ENCODE data around the gene PTPRT. TPM values are rescaled to one million over a fixed set of nuclear protein-coding genes. Genes with fewer than 3 reads are reported as not detected.

Gene PTPRT
- total and polyA plus RNA-seq, 2 of the 4 experiments (the other 2 are of a cell fraction) = not detected

DNA sequence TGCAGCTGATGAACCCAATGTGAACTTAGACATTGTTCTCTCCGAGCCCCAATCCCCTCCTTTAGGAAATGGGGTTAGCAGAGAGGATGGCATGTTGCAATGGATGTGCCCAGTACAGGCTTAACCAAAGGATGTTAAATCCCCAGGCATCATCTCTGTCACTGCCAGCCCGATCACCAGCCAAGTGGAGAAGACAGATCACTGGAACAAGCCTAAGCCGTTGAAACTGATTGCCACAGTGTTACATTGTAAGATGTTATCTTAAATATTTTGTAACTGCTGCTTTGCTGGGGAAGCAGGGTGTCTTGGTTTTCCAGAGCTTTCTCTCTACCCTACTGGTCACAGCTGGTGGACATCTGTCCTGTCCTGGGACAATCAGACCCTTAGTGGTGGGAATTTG, 788.1 kb downstream of the PTPRT start:
- Histone ChIP-seq H2BK20ac (ENCODE audit: low read depth, low read length) (no peak overlapping the region), H3K4ac (ENCODE audit: low read depth, low read length) (no peak overlapping the region), H3K27ac (ENCODE audit: insufficient read depth, low read length) (no peak overlapping the region), H2BK5ac (ENCODE audit: low read depth, low read length, poor library complexity, severe bottlenecking) (no peak overlapping the region), H4K91ac (ENCODE audit: insufficient read depth, low read depth, low read length) (no peak overlapping the region), H3K79me1 (ENCODE audit: low read depth in 1 of 2, low read length in 2 of 2) (no peaks in the 10 kb centered on the region), H3K18ac (ENCODE audit: low read depth, low read length) (no peak overlapping the region), H3K9ac (ENCODE audit: low read depth, low read length) (no peak overlapping the region), H2AFZ (replicated peaks; ENCODE audit: low read length, poor library complexity) (no peak overlapping the region), H3K9me1 (ENCODE audit: insufficient read depth, low read length) (no peaks in the 10 kb centered on the region), H4K8ac (ENCODE audit: low read depth in 2 of 2, low read length in 2 of 2) (no peak overlapping the region), H4K5ac (ENCODE audit: low read depth, low read length) (no peak overlapping the region), H3K27me3 (ENCODE audit: control insufficient read depth, insufficient read depth, low read length) (no peaks in the 10 kb centered on the region), H3K4me1 (ENCODE audit: control insufficient read depth, insufficient read depth, low read length) (no peaks in the 10 kb centered on the region), H3K14ac (replicated peaks; ENCODE audit: low read depth, low read length) (no peak overlapping the region), H2BK15ac (ENCODE audit: low read depth, low read length) (no peak overlapping the region), H2BK120ac (ENCODE audit: low read depth, low read length) (no peak overlapping the region), H3K36me3 (ENCODE audit: control insufficient read depth, insufficient read depth, low read length) (no peaks in the 10 kb centered on the region), H3K56ac (ENCODE audit: extremely low read depth, insufficient read depth, low read length) (no peak overlapping the region), H4K20me1 (ENCODE audit: insufficient read depth, low read length) (no peaks in the 10 kb centered on the region), H2AK9ac (replicated peaks; ENCODE audit: low read depth, low read length, poor library complexity) (no peak overlapping the region), H3K9me3 (ENCODE audit: control insufficient read depth, insufficient read depth, low read length) (peaks cover 15% of the 10 kb centered on the region), H3K4me3 (ENCODE audit: insufficient read depth, low read depth, low read length) (no peak overlapping the region), H3K4me2 (ENCODE audit: low read depth, low read length) (no peak overlapping the region), H2AK5ac (ENCODE audit: low read depth, low read length) (no peak overlapping the region), H3K23ac (ENCODE audit: low read depth, low read length) (no peak overlapping the region)
- TF ChIP-seq, protein P1, sequence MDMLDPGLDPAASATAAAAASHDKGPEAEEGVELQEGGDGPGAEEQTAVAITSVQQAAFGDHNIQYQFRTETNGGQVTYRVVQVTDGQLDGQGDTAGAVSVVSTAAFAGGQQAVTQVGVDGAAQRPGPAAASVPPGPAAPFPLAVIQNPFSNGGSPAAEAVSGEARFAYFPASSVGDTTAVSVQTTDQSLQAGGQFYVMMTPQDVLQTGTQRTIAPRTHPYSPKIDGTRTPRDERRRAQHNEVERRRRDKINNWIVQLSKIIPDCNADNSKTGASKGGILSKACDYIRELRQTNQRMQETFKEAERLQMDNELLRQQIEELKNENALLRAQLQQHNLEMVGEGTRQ (IDR thresholded peaks at IDR 0.05; ENCODE audit: low read depth, low read length) = no peak
- TF ChIP-seq CHD1 (IDR thresholded peaks at IDR 0.05; ENCODE audit: low read depth, low read length) = no peak
- TF ChIP-seq NFE2L2 (IDR thresholded peaks at IDR 0.05; ENCODE audit: low read depth, low read length) = no peak
- no peak for TF ChIP-seq RAD21 (IDR thresholded peaks at IDR 0.05; ENCODE audit: low read length)
- no peak for TF ChIP-seq MAFK (IDR thresholded peaks at IDR 0.05; ENCODE audit: low read depth, low read length)
- TF ChIP-seq POLR2A (IDR thresholded peaks at IDR 0.05; ENCODE audit: low read depth, low read length) = no peak
- CTCF ChIA-PET = no interaction called here
- no TSS peak for BruUV-seq (replicated peaks)
- ATAC-seq (ENCODE audit: low read depth) (no peak), DNase-seq (no peak)
- in situ Hi-C loops (cut with MboI; ENCODE audit: low sequenced_read_pairs) = no loop called here
- WGBS, 2 experiments (ENCODE audit: extremely low coverage in 2 of 2, insufficient read length in 1 of 2) = no CpG with 5 or more reads among the region's 3 CpGs
- intact Hi-C loops (cut with micrococcal nuclease) = no loop called here
- POLR2A ChIA-PET (ENCODE audit: unreplicated experiment) = no interaction called here
- dilution Hi-C loops (cut with HindIII; ENCODE audit: low sequenced_read_pairs, unreplicated experiment) = no loop called here

Measured in IMR-90 (cell line).